HG03139 (cell line): ENCODE data around the gene MAB21L4.

Experiments used
- ATAC-seq: cut with Tn5 transposase; IDR thresholded peaks from one replicate; pipeline ENCODE4 v1.9.1; 2021; ENCODE audit not compliant: unreplicated experiment

MAB21L4 gene

GRCh38 chr2:240898108-240898730, 2.3 kb upstream of the MAB21L4 start:
- no peak for ATAC-seq

DNA sequence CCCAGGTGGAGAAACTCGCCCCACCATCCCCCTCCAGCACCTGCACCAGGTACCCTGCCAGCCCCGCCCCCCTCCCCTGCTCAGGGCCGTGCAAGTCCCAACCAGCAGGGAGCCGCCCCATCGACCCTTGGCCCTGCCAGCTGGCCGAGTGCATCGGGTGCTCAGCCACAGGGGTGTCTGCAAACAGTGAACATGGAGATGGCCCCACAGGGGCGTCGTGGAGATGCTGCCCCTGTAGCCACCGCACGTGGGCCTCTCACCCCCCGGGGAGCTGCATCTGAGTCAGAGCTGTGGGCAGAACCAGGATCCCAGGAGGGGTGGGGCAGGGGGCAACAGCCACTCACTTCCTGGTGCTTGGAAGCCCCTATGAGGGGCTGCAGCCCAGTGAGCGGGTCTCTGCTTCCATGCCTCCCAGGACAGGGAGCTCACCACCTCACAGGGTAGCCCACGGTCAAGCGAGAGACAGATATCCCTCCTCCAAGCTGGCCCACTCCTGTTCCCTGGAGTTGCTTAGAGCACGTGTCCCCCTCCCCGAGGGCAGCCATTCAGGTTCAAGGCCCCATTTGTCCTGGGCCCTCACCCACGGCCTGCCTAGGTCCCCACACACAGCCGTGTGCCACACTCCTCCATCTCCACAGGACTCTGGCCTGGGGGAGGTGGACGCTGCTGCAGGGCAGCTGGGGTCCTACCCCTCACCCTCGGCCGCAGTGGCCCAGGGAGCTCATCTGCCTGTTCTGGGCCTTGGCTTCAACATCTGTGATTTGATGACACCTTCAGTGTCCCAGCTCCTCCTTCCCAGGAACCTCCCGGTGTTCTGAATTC, 1.1 kb upstream of the MAB21L4 start:
- no peak for ATAC-seq

DNA sequence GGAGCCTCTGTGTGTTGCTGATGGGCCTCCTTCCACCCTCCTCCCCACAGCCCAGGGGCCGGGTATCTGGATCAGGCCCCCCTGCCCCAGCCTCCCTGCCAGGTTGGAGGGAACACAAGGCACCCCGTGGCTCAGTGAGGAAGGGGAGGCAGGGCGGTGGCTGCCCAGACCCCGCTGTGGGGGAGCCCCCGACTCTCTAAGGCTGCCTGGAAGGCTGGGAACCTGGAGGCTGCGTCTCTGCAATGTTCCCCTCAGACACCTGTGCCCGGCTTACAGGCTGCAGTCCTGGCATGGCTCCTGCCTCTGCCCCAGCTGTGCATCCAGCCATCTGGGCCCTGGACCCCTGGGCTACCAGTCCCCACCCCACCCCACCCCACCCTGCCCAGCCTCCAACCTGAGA, 438 bp upstream of the MAB21L4 start:
- no peak for ATAC-seq

DNA sequence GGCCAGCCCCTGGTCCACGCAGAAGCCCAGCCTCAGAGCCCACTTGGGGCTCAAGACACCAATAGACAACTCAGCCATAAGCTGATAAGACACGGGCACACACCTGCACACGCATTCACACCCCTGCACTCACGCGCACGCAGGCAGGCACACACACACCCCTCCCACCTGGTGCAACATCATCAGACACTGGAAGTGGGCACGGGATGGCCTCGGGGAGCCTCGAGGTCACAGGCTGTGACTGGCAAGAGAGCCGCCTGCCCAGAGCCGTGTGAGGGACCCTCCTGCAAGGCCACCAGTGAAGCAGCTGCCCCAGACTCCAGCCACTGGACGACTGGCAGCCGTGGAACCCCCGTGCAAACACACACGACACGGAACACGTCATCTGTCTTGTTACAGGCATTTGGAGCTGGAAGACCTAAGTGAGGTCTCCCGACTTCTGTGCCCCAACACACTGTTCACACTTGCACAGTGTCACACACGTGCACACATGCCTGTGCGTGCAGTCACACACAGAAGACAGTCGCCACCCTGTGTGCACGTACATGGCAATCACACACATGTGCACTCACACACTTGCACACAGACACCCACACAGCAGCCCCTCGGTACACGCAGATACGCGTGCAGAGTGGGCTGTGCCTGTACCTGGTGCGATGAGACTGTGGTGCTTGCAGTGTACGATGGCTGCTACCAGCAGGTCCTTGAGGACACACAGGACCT, 959 bp downstream of the MAB21L4 start:
- no peak for ATAC-seq

GRCh38 chr2:240894006-240894405, 1.9 kb downstream of the MAB21L4 start:
- ATAC-seq, result no peak

- ATAC-seq, result no peak
These were observed 2.6 kb downstream of the MAB21L4 start for GRCh38 chr2:240893363-240893844.

DNA sequence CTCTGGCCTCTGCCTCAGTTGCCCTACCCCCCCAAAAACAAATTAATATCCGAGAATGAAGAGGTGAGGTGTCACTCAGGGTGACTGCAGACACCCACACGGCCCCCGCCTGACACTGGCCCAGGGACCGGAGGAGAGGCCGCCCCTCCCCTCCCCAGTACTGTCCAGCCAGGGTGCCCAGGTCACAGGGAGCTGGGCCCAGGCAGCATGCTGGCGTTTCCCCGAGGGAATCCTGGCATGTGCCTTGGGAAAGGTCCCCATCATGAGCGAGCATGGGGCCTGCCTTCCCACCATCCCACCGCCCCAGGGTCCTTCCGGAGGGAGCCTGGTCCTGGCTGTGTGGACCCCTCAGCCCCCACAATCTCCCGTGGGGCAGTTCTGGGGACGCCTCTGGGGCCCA, 3.0 kb downstream of the MAB21L4 start:
- no peak for ATAC-seq

DNA sequence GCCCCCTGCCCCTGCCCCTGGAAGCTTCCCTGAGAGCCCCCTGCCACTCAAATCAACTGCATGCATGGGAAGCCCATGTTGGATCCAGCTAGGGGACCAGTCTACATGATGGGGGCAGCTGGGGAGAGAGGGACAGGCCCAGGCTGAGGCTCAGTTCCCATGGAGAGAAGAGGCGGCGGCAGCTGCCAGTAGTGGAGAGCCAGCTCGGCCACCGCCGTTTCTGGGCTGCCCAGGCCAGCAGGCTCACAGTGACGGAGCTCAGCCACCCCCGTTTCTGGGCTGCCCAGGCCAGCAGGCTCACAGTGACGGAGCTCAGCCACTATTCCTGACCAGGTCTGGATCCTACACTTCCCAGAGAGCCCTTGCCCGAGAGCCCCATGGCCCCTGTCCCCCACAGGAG, 3.6 kb downstream of the MAB21L4 start:
- ATAC-seq, result no peak

- no peak for ATAC-seq
These were observed 4.2 kb downstream of the MAB21L4 start for GRCh38 chr2:240891492-240892340.

- no peak for ATAC-seq
These were observed 5.3 kb downstream of the MAB21L4 start for GRCh38 chr2:240890691-240891090.

GRCh38 chr2:240889601-240890560, 6.1 kb downstream of the MAB21L4 start:
- no peak for ATAC-seq

- ATAC-seq, result no peak
These were observed 6.9 kb downstream of the MAB21L4 start for GRCh38 chr2:240888890-240889573.

DNA sequence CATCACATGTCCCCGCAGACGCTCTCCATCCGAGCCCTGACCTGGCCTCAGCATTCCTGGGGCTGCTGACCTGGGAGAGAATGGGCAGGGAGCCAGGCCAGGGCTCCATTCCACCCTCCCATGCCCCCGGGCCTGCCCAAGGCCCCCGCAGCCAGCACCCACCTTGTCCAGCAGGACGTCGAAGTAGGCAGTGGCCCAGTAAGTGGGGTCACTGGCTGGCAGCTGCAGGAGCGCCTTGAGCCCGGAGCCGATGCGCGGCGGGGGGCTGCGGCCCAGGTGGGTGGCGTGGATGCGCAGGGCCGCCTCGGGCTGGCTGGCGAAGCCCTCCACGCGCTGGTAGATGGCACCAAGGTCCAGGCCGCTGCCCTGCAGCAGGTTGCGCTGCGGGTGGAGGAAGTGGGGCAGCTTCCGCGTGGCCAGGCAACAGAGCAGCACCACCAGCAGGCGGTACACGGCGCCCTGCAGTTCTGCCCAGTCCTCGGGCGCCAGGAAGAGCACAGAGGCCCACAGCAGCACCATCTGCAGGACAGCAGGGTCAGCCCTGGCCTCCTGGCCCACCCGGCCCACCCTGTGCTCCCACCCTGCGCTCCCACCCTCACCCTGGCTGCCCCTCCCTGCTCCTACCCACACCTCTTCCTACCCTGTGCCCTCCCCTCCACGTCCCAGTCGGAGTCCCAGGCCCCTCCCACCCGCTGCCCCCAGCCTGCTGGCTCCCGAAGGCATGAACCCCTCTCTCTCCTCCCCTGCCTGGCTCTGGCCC, 7.6 kb downstream of the MAB21L4 start:
- no peak for ATAC-seq

DNA sequence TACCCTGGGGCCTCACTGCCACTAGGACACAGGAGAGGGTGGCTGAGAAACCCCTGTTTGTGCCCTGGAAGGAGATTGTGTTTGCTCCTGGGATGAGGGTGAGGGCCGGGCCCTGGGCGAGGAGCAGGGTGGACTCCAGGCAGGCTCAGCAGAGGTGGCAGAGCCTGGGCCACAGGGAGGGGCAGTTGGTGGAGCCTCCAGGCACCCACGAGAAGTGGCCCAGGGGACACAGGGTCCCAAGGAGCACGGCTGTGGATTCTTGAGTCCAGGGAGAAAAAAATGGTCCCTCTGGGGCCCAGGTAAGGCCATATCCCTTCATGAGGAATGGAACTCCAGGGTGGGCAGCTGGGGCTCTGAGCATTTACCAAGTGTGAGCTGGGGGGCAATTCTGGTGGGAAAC, 8.3 kb downstream of the MAB21L4 start:
- no peak for ATAC-seq

- ATAC-seq, result no peak
These were observed 9.0 kb downstream of the MAB21L4 start for GRCh38 chr2:240886678-240887609.

- ATAC-seq, result no peak
These were observed 9.9 kb downstream of the MAB21L4 start for GRCh38 chr2:240886023-240886565.

GRCh38 chr2:240885566-240885965, 10.4 kb downstream of the MAB21L4 start:
- ATAC-seq, result no peak
